Duodenal mucosa (tissue), 2 donors: ENCODE measurements around the gene CALY.

Experiments
- H3K27ac ChIP-seq: one replicate; pipeline ENCODE4 v1.7.0; 2013; ENCODE audit warnings: low read depth, low read length
- H3K27me3 ChIP-seq, 2 donors: one replicate each; pipeline ENCODE4 v1.7.0; 2013; ENCODE audit warnings: low read length in 2 of 2, control low read depth in 1 of 2; ENCODE audit not compliant: insufficient read depth in 2 of 2, control insufficient read depth in 1 of 2
- H3K36me3 ChIP-seq, 2 donors: one replicate each; pipeline ENCODE4 v1.7.0; 2013; ENCODE audit warnings: low read length in 2 of 2, control low read depth in 1 of 2; ENCODE audit not compliant: insufficient read depth in 2 of 2, control insufficient read depth in 1 of 2
- H3K4me1 ChIP-seq, 2 donors: one replicate each; pipeline ENCODE4 v1.7.0; 2013; ENCODE audit warnings: low read length in 2 of 2, control low read depth in 1 of 2; ENCODE audit not compliant: insufficient read depth in 2 of 2, control insufficient read depth in 1 of 2
- H3K4me3 ChIP-seq, 2 donors: one replicate each; pipeline ENCODE4 v1.7.0; 2013; ENCODE audit warnings: low read length in 2 of 2, low read depth in 1 of 2
- H3K9ac ChIP-seq, 2 donors: one replicate each; pipeline ENCODE4 v1.7.0; 2013; ENCODE audit warnings: low read length in 2 of 2, low read depth in 1 of 2
- H3K9me3 ChIP-seq, 2 donors: one replicate each; pipeline ENCODE4 v1.7.0; 2013; ENCODE audit warnings: low read length in 2 of 2, control low read depth in 1 of 2; ENCODE audit not compliant: control insufficient read depth in 1 of 2

The CALY gene

DNA sequence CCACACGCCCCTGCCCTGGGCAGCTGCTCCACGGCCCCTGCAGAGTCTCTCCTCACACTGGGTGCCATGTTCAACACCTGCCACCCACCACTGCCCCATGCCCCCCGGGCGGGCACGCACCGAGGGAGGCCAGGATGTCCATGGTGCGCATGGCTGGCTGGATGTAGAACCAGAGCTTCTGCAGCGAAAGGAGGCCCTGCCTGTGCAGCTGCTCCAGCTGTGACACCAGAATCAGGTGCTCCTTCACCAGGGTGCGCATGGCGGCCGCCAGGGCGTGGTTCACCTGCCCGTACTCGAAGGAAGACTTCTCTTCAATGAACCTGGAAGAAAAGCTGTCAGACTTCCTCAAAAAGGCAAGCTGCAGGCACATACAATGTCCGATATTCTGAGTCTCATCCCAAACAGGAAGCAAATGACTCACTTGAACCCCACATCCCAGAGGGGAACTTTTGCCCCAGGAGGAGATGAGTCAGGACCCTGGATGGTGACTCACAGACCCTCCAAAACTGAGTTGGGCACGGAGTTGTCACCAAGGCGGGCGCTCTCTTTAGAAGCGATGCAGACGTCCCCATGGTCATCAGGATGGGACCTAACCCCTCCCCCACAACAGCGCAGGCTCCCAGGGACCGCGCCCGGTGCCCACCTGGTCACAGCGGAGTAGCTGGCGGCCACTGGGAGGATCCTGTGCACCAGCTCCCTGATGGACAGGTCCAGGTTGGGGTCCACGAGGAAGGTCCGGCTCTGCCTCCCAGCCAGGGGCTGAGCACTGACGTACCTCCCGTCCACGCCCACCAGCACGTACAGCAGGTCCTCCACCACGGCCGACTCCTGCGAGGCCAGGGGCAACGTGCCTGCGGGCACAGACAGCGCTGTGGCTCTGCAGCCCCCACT is 43.5 kb downstream of the CALY start:
- H3K4me1 ChIP-seq: no peaks in the 10 kb centered on the region
- H3K27ac ChIP-seq: no peak overlapping the region
- H3K27me3 ChIP-seq: no peaks in the 10 kb centered on the region
- no peak overlapping the region for H3K4me3 ChIP-seq
- H3K9me3 ChIP-seq: no peaks in the 10 kb centered on the region
- no peak overlapping the region for H3K9ac ChIP-seq
- H3K36me3 ChIP-seq: peaks cover 30 to 85% of the 10 kb centered on the region in 2 donors

DNA sequence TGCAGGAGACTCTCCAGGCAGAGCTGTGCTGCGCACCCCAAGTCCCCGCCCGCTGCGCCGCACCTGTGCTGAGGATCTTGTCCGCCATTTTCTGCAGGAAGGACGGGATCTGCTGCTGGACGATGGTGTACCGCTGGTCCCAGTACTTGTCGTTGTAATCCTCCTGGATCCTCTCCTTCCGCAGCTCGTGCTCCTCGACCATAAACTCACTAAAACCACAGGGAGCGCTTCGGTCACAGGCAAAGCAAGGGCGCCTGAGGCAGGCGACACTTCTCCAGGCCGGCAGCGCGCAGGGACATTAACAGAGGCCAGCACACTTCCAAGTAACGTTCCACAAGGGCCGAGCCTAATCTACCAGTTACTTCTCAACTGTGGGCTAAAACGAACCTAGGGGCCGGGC is 46.9 kb downstream of the CALY start:
- no peaks in the 10 kb centered on the region for H3K27me3 ChIP-seq
- no peaks in the 10 kb centered on the region for H3K4me1 ChIP-seq
- no peaks in the 10 kb centered on the region for H3K9me3 ChIP-seq
- H3K9ac ChIP-seq: no peak overlapping the region
- no peak overlapping the region for H3K4me3 ChIP-seq
- H3K27ac ChIP-seq: no peak overlapping the region
- H3K36me3 ChIP-seq: peaks cover 38 to 80% of the 10 kb centered on the region in 2 donors

DNA sequence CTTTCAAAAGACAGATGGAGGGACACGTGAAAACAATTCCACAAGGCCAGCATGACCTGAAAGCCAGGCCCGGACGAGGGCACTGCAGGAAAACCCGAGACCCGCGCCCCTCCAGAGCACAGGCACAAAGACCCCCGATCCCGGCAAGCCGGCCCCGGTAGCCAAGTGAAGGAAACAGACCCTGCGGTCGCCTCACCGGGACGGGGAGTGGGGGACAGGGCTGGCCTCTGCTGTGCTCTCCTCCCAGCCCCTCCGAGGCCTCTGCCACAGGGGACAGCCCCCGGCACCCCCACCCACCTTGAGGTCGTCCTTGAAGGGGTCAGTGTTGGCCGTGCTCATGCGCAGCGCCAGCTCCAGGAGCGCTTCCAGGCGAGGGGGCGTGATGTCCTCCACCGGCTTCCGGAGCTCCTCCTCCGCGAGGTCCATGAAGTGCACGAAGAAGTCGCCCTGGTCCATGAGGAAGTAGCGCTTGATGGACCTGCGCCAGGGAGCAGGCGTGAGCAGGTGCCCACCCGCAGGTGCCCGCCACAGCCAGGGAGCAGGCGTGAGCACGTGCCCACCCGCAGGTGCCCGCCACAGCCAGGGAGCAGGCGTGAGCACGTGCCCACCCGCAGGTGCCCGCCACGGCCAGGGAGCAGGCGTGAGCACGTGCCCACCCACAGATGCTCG is 48.7 kb downstream of the CALY start:
- Histone ChIP-seq H3K4me1 (no peaks in the 10 kb centered on the region), H3K9me3 (no peaks in the 10 kb centered on the region), H3K27ac (no peak overlapping the region), H3K27me3 (no peaks in the 10 kb centered on the region), H3K36me3 (peaks cover 36 to 80% of the 10 kb centered on the region in 2 donors), H3K4me3 (no peak overlapping the region), H3K9ac (no peak overlapping the region)

DNA sequence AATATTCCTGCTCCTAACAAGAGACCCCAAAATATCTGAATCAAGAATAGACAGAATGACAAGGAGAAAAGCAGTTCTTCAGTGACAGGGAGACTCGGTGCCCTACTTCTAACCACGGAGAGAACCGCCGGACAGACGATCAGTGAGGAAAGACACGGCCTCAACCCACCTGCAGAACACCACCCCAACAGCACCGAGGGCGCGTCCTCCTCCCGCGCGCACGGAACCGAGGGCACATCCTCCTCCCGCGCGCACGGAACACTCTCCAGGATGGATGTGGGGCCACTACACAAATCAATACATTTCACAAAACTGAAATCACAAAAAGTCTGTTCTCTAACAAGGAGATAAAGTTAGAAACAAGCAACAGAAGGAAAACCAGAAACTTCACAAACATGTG is 50.3 kb downstream of the CALY start:
- H3K9ac ChIP-seq: no peak overlapping the region
- no peaks in the 10 kb centered on the region for H3K4me1 ChIP-seq
- no peak overlapping the region for H3K27ac ChIP-seq
- H3K9me3 ChIP-seq: no peaks in the 10 kb centered on the region
- H3K4me3 ChIP-seq: no peak overlapping the region
- no peaks in the 10 kb centered on the region for H3K27me3 ChIP-seq
- H3K36me3 ChIP-seq: peaks cover 37 to 88% of the 10 kb centered on the region in 2 donors

DNA sequence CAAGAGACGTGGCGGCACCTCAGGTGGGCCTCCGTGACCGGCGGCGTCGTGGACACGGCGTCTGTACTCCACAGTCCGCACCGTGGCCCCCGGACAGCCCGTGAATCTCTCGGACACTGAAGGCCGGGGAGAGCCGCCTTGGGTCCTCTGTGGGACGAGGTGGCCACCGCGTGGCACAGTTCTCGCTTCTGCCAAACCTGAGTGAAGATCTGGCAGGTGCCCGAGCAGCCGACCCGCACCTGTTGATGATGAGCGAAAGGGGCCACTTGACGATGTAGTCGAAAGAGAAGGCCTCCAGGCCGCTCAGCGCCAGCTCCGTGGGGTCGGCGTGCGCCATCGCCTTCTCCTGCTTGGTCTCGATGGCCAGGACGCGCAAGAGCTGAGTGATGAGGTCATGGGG is 51.5 kb downstream of the CALY start:
- H3K4me1 ChIP-seq: no peaks in the 10 kb centered on the region
- H3K36me3 ChIP-seq: peaks cover 39 to 91% of the 10 kb centered on the region in 2 donors

DNA sequence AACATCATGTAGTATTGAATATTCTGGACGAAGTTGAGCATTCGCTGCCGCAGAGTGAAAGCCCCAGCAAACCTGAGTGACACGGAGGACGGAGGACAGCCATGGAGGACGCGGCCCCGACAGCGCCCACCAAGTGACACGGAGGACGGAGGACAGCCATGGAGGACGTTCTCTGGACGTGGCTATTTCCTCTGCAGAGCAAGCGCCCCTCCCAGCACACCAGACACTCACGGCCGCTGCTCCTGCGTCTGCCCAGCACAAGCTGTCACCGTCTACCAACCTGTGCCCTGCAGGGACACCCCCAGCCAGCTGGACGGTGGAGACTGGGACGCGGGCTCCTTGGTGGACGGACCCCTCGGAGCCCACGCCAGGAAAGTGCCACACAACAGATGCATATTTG is 52.8 kb downstream of the CALY start:
- H3K4me3 ChIP-seq: no peak overlapping the region
- H3K36me3 ChIP-seq: peaks cover 42 to 85% of the 10 kb centered on the region in 2 donors

More for the DNA sequence above, 51.5 kb downstream of the CALY start:
- Histone ChIP-seq H3K27me3 (no peaks in the 10 kb centered on the region), H3K9ac (no peak overlapping the region), H3K4me3 (no peak overlapping the region), H3K27ac (no peak overlapping the region), H3K9me3 (no peaks in the 10 kb centered on the region)

DNA sequence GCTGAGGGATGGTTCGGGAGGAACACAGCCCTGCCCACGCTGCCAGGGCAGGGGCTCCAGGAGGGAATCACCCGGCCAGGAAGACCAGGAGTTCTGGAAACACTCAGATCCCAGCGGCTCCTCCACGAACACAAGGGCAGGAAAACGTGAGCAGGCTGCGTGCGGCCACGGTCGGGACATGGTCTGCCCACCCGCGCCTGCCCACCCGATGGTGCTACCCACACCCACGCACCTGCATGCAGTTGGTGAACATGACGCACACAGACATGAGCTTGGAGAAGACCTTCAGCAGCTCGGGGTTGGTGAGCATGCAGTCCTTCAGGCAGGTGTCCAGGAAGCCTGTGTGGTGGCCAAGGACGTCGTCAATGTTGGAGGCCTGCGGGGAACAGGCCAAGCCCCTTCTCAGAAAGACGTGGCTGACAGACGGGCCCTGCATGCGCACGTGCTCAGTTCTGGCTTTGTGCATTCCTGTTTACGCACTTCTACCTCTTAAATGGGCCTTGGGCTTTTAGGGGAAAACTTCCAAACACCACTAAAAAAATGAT is 53.8 kb downstream of the CALY start:
- Histone ChIP-seq H3K36me3 (peaks cover 42 to 75% of the 10 kb centered on the region in 2 donors), H3K27ac (no peak overlapping the region), H3K4me3 (no peak overlapping the region), H3K9ac (no peak overlapping the region), H3K27me3 (no peaks in the 10 kb centered on the region), H3K4me1 (peaks cover 7 to 13% of the 10 kb centered on the region in 2 donors), H3K9me3 (no peaks in the 10 kb centered on the region)

More for the DNA sequence above, 52.8 kb downstream of the CALY start:
- H3K4me1 ChIP-seq: peaks cover 0 to 4% of the 10 kb centered on the region in 2 donors
- no peaks in the 10 kb centered on the region for H3K27me3 ChIP-seq
- H3K27ac ChIP-seq: no peak overlapping the region
- H3K9me3 ChIP-seq: no peaks in the 10 kb centered on the region
- no peak overlapping the region for H3K9ac ChIP-seq

DNA sequence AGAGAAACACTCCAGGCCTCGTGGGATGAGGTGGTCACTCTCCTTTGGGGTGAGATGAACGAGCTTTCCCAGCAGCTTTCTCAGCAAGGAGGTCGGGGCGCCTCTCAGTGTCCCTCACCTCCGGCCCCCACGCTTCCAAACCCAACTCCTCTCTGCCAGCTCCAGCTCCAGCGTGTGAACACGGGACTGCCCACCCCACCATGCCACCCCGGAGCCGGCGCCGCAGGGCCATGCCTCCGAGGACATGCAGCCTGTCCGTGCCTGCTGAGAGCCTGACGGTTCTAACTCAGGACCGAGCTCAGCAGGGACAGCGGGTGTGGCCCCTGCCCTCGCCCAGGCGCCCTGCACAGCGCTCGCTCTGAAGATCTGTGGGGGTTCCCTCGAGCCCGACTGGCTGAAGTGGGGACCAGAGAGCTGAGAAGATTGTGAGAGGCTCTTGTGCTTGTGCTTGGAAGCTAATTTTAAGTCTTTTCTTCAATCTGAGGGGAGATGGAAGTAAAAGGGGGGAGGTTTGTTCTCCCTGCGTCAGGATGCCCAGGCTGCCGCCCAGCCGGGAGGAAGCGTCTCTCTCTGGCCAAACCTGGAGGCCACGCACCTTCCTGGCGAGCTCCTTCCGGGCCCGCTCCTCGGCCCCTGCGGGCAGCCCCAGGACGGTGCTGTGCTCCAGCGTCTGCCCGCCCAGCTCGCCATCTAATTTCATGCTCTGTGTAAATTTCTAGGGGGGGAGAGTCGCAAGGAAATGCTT is 54.9 kb downstream of the CALY start:
- no peaks in the 10 kb centered on the region for H3K27me3 ChIP-seq
- H3K4me3 ChIP-seq: no peak overlapping the region
- H3K9me3 ChIP-seq: no peaks in the 10 kb centered on the region
- peaks cover 9 to 22% of the 10 kb centered on the region in 2 donors for H3K4me1 ChIP-seq
- H3K9ac ChIP-seq: no peak overlapping the region
- no peak overlapping the region for H3K27ac ChIP-seq
- H3K36me3 ChIP-seq: peaks cover 42 to 68% of the 10 kb centered on the region in 2 donors

DNA sequence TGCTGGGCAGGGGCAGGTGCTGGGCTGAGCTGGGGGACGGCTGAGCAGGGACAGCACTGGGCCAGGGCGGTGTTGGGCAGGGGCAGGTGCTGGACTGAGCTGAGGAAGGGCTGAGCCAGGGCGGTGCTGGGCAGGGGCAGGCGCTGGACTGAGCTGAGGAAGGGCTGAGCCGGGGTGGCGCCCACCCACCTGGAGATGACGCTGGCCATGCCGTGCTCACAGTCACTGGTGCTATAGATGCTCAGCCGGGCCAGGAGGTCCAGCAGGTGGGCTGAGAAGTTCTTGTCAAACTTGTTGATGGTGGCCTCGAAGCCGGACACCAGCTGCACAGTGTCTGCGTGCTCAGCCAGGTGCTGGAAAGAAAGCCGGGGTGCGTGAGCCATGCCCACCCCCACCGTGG is 55.6 kb downstream of the CALY start:
- peaks cover 9 to 25% of the 10 kb centered on the region in 2 donors for H3K4me1 ChIP-seq

More for the DNA sequence above, 55.6 kb downstream of the CALY start:
- Histone ChIP-seq H3K9me3 (no peaks in the 10 kb centered on the region), H3K36me3 (peaks cover 36 to 62% of the 10 kb centered on the region in 2 donors), H3K27me3 (peaks cover 5 to 6% of the 10 kb centered on the region in 2 donors), H3K4me3 (no peak overlapping the region), H3K9ac (no peak overlapping the region), H3K27ac (no peak overlapping the region)
